OCI-LY7 (cell line): ENCODE results near the gene TGM1. TPM values are rescaled to one million over a fixed set of nuclear protein-coding genes. Genes with fewer than 3 reads are reported as not detected.

Experiments used
- BruUV-seq: library from RNA; stranded (reverse); fragments of 400-500 nt; replicated peaks from 2 replicates; lab custom pipeline; 2021; lab: Mats Ljungman, UMichigan
- CTCF ChIA-PET: fragments of 300-600 bp; sonication (Branson Sonifier 250); formaldehyde crosslinking; loops from one replicate; lab custom pipeline; 2022; ENCODE audit warnings: antibody characterized with exemption; ENCODE audit not compliant: unreplicated experiment; lab: Charles Lee
- POLR2A ChIA-PET: fragments of 300-600 bp; sonication (Branson Sonifier 250); formaldehyde crosslinking; loops from one replicate; lab custom pipeline; 2022; ENCODE audit warnings: antibody characterized with exemption; lab: Charles Lee
- DNase-seq: peaks from one replicate; pipeline ENCODE4 v3.0.0-alpha.2; 2015; ENCODE audit warnings: low spot score
- H2AFZ ChIP-seq: fragments of 200-600 bp; sonication (generic), shearing (Covaris generic); 2 replicates; pipeline ENCODE4 v1.6.1; 2014; ENCODE audit warnings: mild to moderate bottlenecking, antibody characterized with exemption, low read length, moderate library complexity
- H3K27ac ChIP-seq: fragments of 200-600 bp; sonication (generic); 2 replicates; pipeline ENCODE4 v1.5.1; 2014; ENCODE audit warnings: mixed run types, low read depth, mild to moderate bottlenecking, moderate library complexity, low read length, inconsistent platforms; ENCODE audit not compliant: poor library complexity, severe bottlenecking
- H3K36me3 ChIP-seq: fragments of 200-600 bp; sonication (generic); 2 replicates; pipeline ENCODE4 v1.6.1; 2014; ENCODE audit warnings: mild to moderate bottlenecking, antibody characterized with exemption, low read length, moderate library complexity, mixed read lengths; ENCODE audit not compliant: insufficient read depth
- H3K4me1 ChIP-seq: fragments of 200-600 bp; sonication (generic); 2 replicates; pipeline ENCODE4 v1.5.1; 2014; ENCODE audit warnings: mild to moderate bottlenecking, low read length; ENCODE audit not compliant: insufficient read depth, poor library complexity, severe bottlenecking
- H3K4me2 ChIP-seq: fragments of 200-600 bp; sonication (generic); 2 replicates; pipeline ENCODE4 v1.6.1; 2014; ENCODE audit warnings: mild to moderate bottlenecking, low read length
- H3K4me3 ChIP-seq: fragments of 200-600 bp; sonication (generic); 2 replicates; pipeline ENCODE4 v1.5.1; 2014; ENCODE audit warnings: mild to moderate bottlenecking, low read depth, low read length; ENCODE audit not compliant: poor library complexity, severe bottlenecking
- H3K79me2 ChIP-seq: fragments of 200-600 bp; sonication (generic); 2 replicates; pipeline ENCODE4 v1.6.1; 2016; ENCODE audit warnings: low read depth, mild to moderate bottlenecking, low read length, moderate library complexity, mixed read lengths; ENCODE audit not compliant: insufficient read depth
- H3K9me2 ChIP-seq: fragments of 200-600 bp; sonication (generic); 2 replicates; pipeline ENCODE4 v1.6.1; 2016; ENCODE audit warnings: mild to moderate bottlenecking, low read length, mixed read lengths; ENCODE audit not compliant: insufficient read depth
- H3K9me3 ChIP-seq: fragments of 200-600 bp; sonication (generic); 2 replicates; pipeline ENCODE4 v1.6.1; 2014; ENCODE audit warnings: mild to moderate bottlenecking, mixed run types, low read length, mixed read lengths
- H4K20me1 ChIP-seq: fragments of 200-600 bp; sonication (generic); 2 replicates; pipeline ENCODE4 v1.6.1; 2014; ENCODE audit warnings: mild to moderate bottlenecking, antibody characterized with exemption, low read length, moderate library complexity, mixed read lengths; ENCODE audit not compliant: insufficient read depth
- CTCF ChIP-seq: fragments of 200-600 bp; sonication (generic); conservative IDR thresholded peaks from 2 replicates; pipeline ENCODE4 v1.5.1; 2014; ENCODE audit warnings: mild to moderate bottlenecking, antibody characterized with exemption, low read length, moderate library complexity, mixed read lengths
- EZH2phosphoT487 ChIP-seq: fragments of 200-600 bp; sonication (generic); IDR thresholded peaks from 2 replicates; pipeline ENCODE4 v1.6.1; 2018; ENCODE audit warnings: low read depth, borderline replicate concordance, mild to moderate bottlenecking, mixed run types, antibody characterized with exemption, low read length, moderate library complexity, mixed read lengths
- intact Hi-C: fragments of 100-400 bp; cut with micrococcal nuclease; formaldehyde crosslinking; loops from one replicate; pipeline ENCODE4 v1.10.0; 2022; ENCODE audit not compliant: unreplicated experiment
- total RNA-seq, 2 experiments: library from RNA; depleted of rRNA in 1 of 2; stranded (reverse); fragments of >200 nt in 1 of 2; shearing (Covaris generic) in 1 of 2; gene quantifications; 2 replicates each; pipeline ENCODE4 v1.2.3, GENCODE V29; 2014 to 2022

The TGM1 gene
- total RNA-seq, 2 experiments from 2014 or later: 5.2 to 5.4 TPM

- BruUV-seq: no TSS peak
- no peak overlapping the region for H3K27ac ChIP-seq
- H3K4me1 ChIP-seq: no peaks in the 10 kb centered on the region
- no peaks in the 10 kb centered on the region for H4K20me1 ChIP-seq
- H3K9me3 ChIP-seq: no peaks in the 10 kb centered on the region
- H3K36me3 ChIP-seq: no peaks in the 10 kb centered on the region
- no peaks in the 10 kb centered on the region for H3K79me2 ChIP-seq
- ChIA-PET CTCF (no interaction called here), POLR2A (interaction anchor here (1.4 kb wide), 1 partner anchor 12 kb away, joined by 3 read pairs; the partner anchor contains the start of gene TINF2)
- no peaks in the 10 kb centered on the region for H3K9me2 ChIP-seq
- H3K4me3 ChIP-seq: no peak overlapping the region
- H2AFZ ChIP-seq: no peak overlapping the region
- DNase-seq: no peak
- TF ChIP-seq EZH2phosphoT487 (no peak), CTCF (no peak)
- intact Hi-C loops: no loop called here
- H3K4me2 ChIP-seq: no peak overlapping the region
Measured at GRCh38 chr14:24254630-24255392, 8.2 kb downstream of the TGM1 start.

- no peaks in the 10 kb centered on the region for H3K9me2 ChIP-seq
- H3K79me2 ChIP-seq: no peaks in the 10 kb centered on the region
- H3K27ac ChIP-seq: no peak overlapping the region
- CTCF ChIA-PET: no interaction called here
- BruUV-seq: no TSS peak
- no peaks in the 10 kb centered on the region for H4K20me1 ChIP-seq
- no peak overlapping the region for H2AFZ ChIP-seq
- intact Hi-C loops: no loop called here
- no peak overlapping the region for H3K4me3 ChIP-seq
- H3K4me1 ChIP-seq: no peaks in the 10 kb centered on the region
- DNase-seq: no peak
- POLR2A ChIA-PET: no interaction called here
- H3K4me2 ChIP-seq: no peak overlapping the region
- H3K9me3 ChIP-seq: no peaks in the 10 kb centered on the region
- TF ChIP-seq CTCF (no peak), EZH2phosphoT487 (no peak)
- no peaks in the 10 kb centered on the region for H3K36me3 ChIP-seq
Measured at GRCh38 chr14:24253936-24254335, 9.0 kb downstream of the TGM1 start.
